ENCODE results near the gene SDCCAG8. TPM values are rescaled to one million over a fixed set of nuclear protein-coding genes. Genes with fewer than 3 reads are reported as not detected.

SDCCAG8 gene
- total RNA-seq, 1 experiment from 2014 or later = 14.0 TPM

DNA sequence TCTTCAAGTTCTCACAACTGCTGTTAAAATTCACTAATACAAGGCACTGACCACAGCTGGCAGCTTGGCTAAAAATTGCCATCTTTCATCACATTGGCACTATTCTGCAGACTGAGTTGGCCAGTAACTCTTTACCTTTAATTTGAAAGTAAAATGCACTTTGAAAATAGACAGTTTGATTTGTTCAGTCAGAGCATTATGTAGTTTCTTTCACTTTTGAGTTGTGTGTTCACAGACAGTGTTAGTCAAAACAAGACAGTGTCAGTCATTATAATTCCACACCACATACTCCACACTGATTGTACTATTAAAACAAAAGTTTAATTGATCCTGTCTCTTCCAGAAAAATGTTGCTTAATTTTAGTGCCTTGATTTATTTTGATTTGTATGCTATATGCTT lies 160.7 kb downstream of the SDCCAG8 start:
- ChIA-PET POLR2A (no interaction called here), CTCF (no interaction called here)
- TF ChIP-seq SIN3A (IDR thresholded peaks at IDR 0.05; ENCODE audit: borderline replicate concordance, insufficient read depth, low read depth, low read length) = no peak
- TF ChIP-seq POLR2AphosphoS5 (IDR thresholded peaks at IDR 0.05; ENCODE audit: low read depth, low read length) = no peak
- TF ChIP-seq, protein P1, sequence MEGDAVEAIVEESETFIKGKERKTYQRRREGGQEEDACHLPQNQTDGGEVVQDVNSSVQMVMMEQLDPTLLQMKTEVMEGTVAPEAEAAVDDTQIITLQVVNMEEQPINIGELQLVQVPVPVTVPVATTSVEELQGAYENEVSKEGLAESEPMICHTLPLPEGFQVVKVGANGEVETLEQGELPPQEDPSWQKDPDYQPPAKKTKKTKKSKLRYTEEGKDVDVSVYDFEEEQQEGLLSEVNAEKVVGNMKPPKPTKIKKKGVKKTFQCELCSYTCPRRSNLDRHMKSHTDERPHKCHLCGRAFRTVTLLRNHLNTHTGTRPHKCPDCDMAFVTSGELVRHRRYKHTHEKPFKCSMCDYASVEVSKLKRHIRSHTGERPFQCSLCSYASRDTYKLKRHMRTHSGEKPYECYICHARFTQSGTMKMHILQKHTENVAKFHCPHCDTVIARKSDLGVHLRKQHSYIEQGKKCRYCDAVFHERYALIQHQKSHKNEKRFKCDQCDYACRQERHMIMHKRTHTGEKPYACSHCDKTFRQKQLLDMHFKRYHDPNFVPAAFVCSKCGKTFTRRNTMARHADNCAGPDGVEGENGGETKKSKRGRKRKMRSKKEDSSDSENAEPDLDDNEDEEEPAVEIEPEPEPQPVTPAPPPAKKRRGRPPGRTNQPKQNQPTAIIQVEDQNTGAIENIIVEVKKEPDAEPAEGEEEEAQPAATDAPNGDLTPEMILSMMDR (IDR thresholded peaks at IDR 0.05) = no peak
- TF ChIP-seq, protein P2, sequence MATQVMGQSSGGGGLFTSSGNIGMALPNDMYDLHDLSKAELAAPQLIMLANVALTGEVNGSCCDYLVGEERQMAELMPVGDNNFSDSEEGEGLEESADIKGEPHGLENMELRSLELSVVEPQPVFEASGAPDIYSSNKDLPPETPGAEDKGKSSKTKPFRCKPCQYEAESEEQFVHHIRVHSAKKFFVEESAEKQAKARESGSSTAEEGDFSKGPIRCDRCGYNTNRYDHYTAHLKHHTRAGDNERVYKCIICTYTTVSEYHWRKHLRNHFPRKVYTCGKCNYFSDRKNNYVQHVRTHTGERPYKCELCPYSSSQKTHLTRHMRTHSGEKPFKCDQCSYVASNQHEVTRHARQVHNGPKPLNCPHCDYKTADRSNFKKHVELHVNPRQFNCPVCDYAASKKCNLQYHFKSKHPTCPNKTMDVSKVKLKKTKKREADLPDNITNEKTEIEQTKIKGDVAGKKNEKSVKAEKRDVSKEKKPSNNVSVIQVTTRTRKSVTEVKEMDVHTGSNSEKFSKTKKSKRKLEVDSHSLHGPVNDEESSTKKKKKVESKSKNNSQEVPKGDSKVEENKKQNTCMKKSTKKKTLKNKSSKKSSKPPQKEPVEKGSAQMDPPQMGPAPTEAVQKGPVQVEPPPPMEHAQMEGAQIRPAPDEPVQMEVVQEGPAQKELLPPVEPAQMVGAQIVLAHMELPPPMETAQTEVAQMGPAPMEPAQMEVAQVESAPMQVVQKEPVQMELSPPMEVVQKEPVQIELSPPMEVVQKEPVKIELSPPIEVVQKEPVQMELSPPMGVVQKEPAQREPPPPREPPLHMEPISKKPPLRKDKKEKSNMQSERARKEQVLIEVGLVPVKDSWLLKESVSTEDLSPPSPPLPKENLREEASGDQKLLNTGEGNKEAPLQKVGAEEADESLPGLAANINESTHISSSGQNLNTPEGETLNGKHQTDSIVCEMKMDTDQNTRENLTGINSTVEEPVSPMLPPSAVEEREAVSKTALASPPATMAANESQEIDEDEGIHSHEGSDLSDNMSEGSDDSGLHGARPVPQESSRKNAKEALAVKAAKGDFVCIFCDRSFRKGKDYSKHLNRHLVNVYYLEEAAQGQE (IDR thresholded peaks at IDR 0.05; ENCODE audit: insufficient read depth in 1 of 2, low read depth in 2 of 2, low read length in 1 of 2) = no peak
- no peak for TF ChIP-seq TCF7L2 (IDR thresholded peaks at IDR 0.05; ENCODE audit: low read depth, low read length)
- ATAC-seq = no peak
- Histone ChIP-seq H3K4me3 (ENCODE audit: low read depth in 2 of 2, low read length in 2 of 2) (no peak overlapping the region), H3K27me3 (ENCODE audit: control insufficient read depth, insufficient read depth, low read length) (no peaks in the 10 kb centered on the region), H3K27ac (ENCODE audit: low read length) (no peak overlapping the region), H3K9me3 (ENCODE audit: control insufficient read depth, insufficient read depth, low read depth, low read length) (no peaks in the 10 kb centered on the region), H3K4me1 (ENCODE audit: control insufficient read depth, insufficient read depth, low read length) (no peaks in the 10 kb centered on the region), H3K36me3 (ENCODE audit: control insufficient read depth, insufficient read depth, low read length) (no peaks in the 10 kb centered on the region; the same call in 1 of the 2 replicates)
- BruUV-seq (replicated peaks) = no TSS peak
- intact Hi-C loops (cut with micrococcal nuclease; ENCODE audit: unreplicated experiment) (no loop called here), in situ Hi-C loops (cut with HindIII; ENCODE audit: low pct_unique_long_range_greater_than_20kb, low sequenced_read_pairs) (no loop called here)
- DNase-seq (ENCODE audit: low read depth, low spot score) = no peak

DNA sequence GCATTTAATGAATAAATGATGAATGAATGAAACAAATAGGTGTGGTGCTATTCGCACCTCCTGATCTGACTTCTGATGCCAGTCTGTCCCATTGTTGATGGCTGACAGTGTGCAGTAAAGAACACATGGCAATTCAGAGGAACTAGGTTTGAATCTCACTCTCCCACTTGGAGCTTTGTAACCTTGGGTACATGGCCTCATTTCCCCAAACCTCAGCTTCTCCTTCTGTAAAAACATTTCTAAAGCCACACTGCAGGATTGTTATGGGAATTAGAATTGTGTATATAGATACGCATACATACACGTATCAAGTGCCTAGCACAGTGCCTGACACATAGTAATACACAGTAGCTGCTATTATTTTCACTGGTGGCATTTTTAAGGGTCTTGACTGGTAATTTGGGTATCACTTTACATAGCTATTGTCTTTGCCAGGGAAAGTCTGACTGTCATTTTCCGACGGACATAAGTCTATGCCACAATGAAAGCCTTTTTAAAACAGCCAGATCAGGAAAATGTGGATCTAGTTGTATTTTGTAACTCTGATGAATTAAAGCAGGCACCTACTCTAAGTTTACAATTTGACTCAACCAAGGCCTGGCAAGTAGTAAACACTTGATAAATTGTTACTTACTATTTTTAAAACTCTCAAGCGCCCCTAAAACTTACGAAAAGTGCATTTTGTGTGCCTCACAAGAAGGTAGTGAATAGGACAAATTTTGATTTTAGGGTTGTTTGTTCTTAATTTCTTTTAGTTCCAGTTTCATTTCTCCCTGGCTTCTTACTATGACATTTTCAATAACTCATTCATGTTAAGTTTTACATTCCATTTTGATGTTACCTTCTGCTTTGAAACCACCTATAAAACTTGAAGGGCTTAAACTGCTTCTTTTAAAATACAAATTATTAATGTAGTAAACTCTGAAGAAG lies 164.4 kb downstream of the SDCCAG8 start:
- intact Hi-C loops (cut with micrococcal nuclease; ENCODE audit: unreplicated experiment) (no loop called here), in situ Hi-C loops (cut with HindIII; ENCODE audit: low pct_unique_long_range_greater_than_20kb, low sequenced_read_pairs) (no loop called here)
- Histone ChIP-seq H3K36me3 (ENCODE audit: control insufficient read depth, insufficient read depth, low read length) (no peaks in the 10 kb centered on the region; the same call in 1 of the 2 replicates), H3K27me3 (ENCODE audit: control insufficient read depth, insufficient read depth, low read length) (no peaks in the 10 kb centered on the region), H3K4me3 (ENCODE audit: low read depth in 2 of 2, low read length in 2 of 2) (no peak overlapping the region), H3K27ac (ENCODE audit: low read length) (no peak overlapping the region), H3K4me1 (ENCODE audit: control insufficient read depth, insufficient read depth, low read length) (peaks cover 7% of the 10 kb centered on the region), H3K9me3 (ENCODE audit: control insufficient read depth, insufficient read depth, low read depth, low read length) (no peaks in the 10 kb centered on the region)
- TF ChIP-seq SIN3A (IDR thresholded peaks at IDR 0.05; ENCODE audit: borderline replicate concordance, insufficient read depth, low read depth, low read length) = no peak
- no peak for TF ChIP-seq TCF7L2 (IDR thresholded peaks at IDR 0.05; ENCODE audit: low read depth, low read length)
- TF ChIP-seq POLR2AphosphoS5 (IDR thresholded peaks at IDR 0.05; ENCODE audit: low read depth, low read length) = no peak
- TF ChIP-seq, protein P2 (IDR thresholded peaks at IDR 0.05; ENCODE audit: insufficient read depth in 1 of 2, low read depth in 2 of 2, low read length in 1 of 2) = no peak
- TF ChIP-seq, protein P1 (IDR thresholded peaks at IDR 0.05) = no peak
- DNase-seq (ENCODE audit: low read depth, low spot score) (no peak), ATAC-seq (no peak)
- ChIA-PET CTCF (no interaction called here), POLR2A (no interaction called here)
- BruUV-seq (replicated peaks) = no TSS peak
